Fibroblast of the aortic adventitia (primary cell): Measurements from ENCODE around the gene PHLDA1. TPM values are rescaled to one million over a fixed set of nuclear protein-coding genes. Genes with fewer than 3 reads are reported as not detected.

ENCODE experiments used
- DNase-seq: peaks from one replicate; pipeline ENCODE4 v3.0.0-alpha.2; 2010; ENCODE audit warnings: low read depth
- H3K4me3 ChIP-seq: 2 replicates; pipeline ENCODE4 v1.5.1; 2011; ENCODE audit warnings: low read depth, mild to moderate bottlenecking, control low read depth, low read length, moderate library complexity
- CTCF ChIP-seq: IDR thresholded peaks from 2 replicates; pipeline ENCODE4 v1.5.1; 2011; ENCODE audit warnings: mild to moderate bottlenecking, low read length, control low read depth, inconsistent platforms; ENCODE audit not compliant: insufficient read depth
- total RNA-seq: library from RNA; depleted of rRNA; stranded (reverse); fragments of >200 nt; gene quantifications from 2 replicates; pipeline ENCODE4 v1.2.3, GENCODE V29; 2012; ENCODE audit warnings: low replicate concordance

The PHLDA1 gene
- total RNA-seq, 1 donor = 202 TPM

GRCh38 chr12:76040461-76040860, 8.9 kb upstream of the PHLDA1 start:
- H3K4me3 ChIP-seq = no peak overlapping the region
- no peak for DNase-seq
- no peak for TF ChIP-seq CTCF

GRCh38 chr12:76038176-76038575, 6.6 kb upstream of the PHLDA1 start:
- no peak for DNase-seq
- no peak overlapping the region for H3K4me3 ChIP-seq
- no peak for TF ChIP-seq CTCF

- peak; percentile 93 for DNase-seq
- peak; percentile 82 for TF ChIP-seq CTCF
- no peak overlapping the region for H3K4me3 ChIP-seq
Observed at GRCh38 chr12:76037130-76038103, 5.8 kb upstream of the PHLDA1 start.

- no peak for DNase-seq
- TF ChIP-seq CTCF = no peak
- no peak overlapping the region for H3K4me3 ChIP-seq
Observed at GRCh38 chr12:76035045-76035444, 3.5 kb upstream of the PHLDA1 start.

GRCh38 chr12:76033081-76034011, 1.8 kb upstream of the PHLDA1 start:
- H3K4me3 ChIP-seq = peak overlapping the region; percentile 97
- TF ChIP-seq CTCF = no peak
- peak; percentile 59 for DNase-seq

- no peak for TF ChIP-seq CTCF
- DNase-seq = peak; percentile 71
- peak overlapping the region; percentile 97 for H3K4me3 ChIP-seq
Observed at GRCh38 chr12:76032043-76032981, 736 bp upstream of the PHLDA1 start.
